ENCODE results near the gene THSD7B.

THSD7B gene

DNA sequence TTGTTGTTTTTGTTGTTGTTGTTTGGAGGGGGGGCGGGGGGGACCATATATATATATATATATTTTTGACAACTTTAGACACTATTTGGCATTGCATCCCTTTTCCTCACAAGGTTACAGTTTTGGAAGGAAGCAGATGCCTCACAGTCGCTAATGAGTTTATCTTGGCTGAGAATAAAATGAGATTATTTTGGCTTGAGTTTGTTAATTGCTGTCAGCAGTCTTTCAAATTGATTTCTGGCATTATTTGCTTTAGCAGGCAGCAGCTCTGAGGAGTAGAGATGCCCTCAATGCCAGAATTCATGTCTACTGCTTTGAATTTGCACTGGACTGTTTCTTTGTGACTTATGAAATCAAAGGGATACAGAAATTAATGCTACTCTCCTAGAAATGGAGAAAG is 603.8 kb downstream of the THSD7B start:
- Histone ChIP-seq H3K4me3 (ENCODE audit: low read length) (no peak overlapping the region), H3K9me3 (ENCODE audit: control insufficient read depth, insufficient read depth, low read length) (no peaks in the 10 kb centered on the region), H3F3A (ENCODE audit: control insufficient read depth, insufficient read depth) (no peaks in the 10 kb centered on the region), H3K27ac (ENCODE audit: low read depth, low read length) (no peak overlapping the region), H4K20me1 (ENCODE audit: control insufficient read depth, insufficient read depth, low read depth, low read length) (no peaks in the 10 kb centered on the region), H3K27me3 (ENCODE audit: control insufficient read depth, low read length) (no peaks in the 10 kb centered on the region), H3K9me2 (replicated peaks; ENCODE audit: control insufficient read depth, low read length) (no peaks in the 10 kb centered on the region), H3K79me2 (ENCODE audit: control insufficient read depth, low read length) (no peaks in the 10 kb centered on the region), H3K4me2 (ENCODE audit: low read length) (no peak overlapping the region), H3K36me3 (ENCODE audit: control insufficient read depth, low read length) (no peaks in the 10 kb centered on the region), H3K4me1 (ENCODE audit: control insufficient read depth, low read length) (no peaks in the 10 kb centered on the region)
- TF ChIP-seq, protein P1, sequence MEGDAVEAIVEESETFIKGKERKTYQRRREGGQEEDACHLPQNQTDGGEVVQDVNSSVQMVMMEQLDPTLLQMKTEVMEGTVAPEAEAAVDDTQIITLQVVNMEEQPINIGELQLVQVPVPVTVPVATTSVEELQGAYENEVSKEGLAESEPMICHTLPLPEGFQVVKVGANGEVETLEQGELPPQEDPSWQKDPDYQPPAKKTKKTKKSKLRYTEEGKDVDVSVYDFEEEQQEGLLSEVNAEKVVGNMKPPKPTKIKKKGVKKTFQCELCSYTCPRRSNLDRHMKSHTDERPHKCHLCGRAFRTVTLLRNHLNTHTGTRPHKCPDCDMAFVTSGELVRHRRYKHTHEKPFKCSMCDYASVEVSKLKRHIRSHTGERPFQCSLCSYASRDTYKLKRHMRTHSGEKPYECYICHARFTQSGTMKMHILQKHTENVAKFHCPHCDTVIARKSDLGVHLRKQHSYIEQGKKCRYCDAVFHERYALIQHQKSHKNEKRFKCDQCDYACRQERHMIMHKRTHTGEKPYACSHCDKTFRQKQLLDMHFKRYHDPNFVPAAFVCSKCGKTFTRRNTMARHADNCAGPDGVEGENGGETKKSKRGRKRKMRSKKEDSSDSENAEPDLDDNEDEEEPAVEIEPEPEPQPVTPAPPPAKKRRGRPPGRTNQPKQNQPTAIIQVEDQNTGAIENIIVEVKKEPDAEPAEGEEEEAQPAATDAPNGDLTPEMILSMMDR (IDR thresholded peaks at IDR 0.05; ENCODE audit: low read depth, low read length, poor library complexity, severe bottlenecking) = no peak
- TF ChIP-seq EZH2phosphoT487 (IDR thresholded peaks at IDR 0.05; ENCODE audit: borderline replicate concordance, low read length) = no peak

DNA sequence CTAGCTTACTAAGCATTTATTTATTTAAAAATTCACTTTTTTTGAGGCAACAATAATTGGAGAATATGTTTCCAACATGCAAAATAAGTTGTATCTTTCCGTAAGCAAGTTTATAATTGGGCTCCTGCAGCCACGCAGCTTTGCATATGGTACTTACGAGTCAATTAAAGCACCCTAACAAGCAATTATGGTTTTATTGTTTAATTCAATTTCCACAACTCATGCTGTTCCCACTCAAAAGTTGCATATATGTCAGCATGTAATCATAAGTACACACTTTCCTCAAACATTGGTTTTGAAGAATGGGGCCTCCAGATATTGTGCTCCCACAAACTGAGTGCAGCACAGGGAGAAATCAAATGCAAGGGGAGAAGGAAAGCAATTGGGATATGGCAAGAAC is 613.8 kb downstream of the THSD7B start:
- Histone ChIP-seq H3K4me1 (ENCODE audit: control insufficient read depth, low read length) (no peaks in the 10 kb centered on the region), H4K20me1 (ENCODE audit: control insufficient read depth, insufficient read depth, low read depth, low read length) (no peaks in the 10 kb centered on the region), H3K27me3 (ENCODE audit: control insufficient read depth, low read length) (no peaks in the 10 kb centered on the region), H3K27ac (ENCODE audit: low read depth, low read length) (no peak overlapping the region), H3K4me2 (ENCODE audit: low read length) (no peak overlapping the region), H3K9me2 (replicated peaks; ENCODE audit: control insufficient read depth, low read length) (no peaks in the 10 kb centered on the region), H3F3A (ENCODE audit: control insufficient read depth, insufficient read depth) (no peaks in the 10 kb centered on the region), H3K36me3 (ENCODE audit: control insufficient read depth, low read length) (no peaks in the 10 kb centered on the region), H3K9me3 (ENCODE audit: control insufficient read depth, insufficient read depth, low read length) (peaks cover 20% of the 10 kb centered on the region; the same call in 1 of the 2 replicates), H3K4me3 (ENCODE audit: low read length) (no peak overlapping the region), H3K79me2 (ENCODE audit: control insufficient read depth, low read length) (no peaks in the 10 kb centered on the region)
- TF ChIP-seq, protein P1 (IDR thresholded peaks at IDR 0.05; ENCODE audit: low read depth, low read length, poor library complexity, severe bottlenecking) = no peak
- no peak for TF ChIP-seq EZH2phosphoT487 (IDR thresholded peaks at IDR 0.05; ENCODE audit: borderline replicate concordance, low read length)

DNA sequence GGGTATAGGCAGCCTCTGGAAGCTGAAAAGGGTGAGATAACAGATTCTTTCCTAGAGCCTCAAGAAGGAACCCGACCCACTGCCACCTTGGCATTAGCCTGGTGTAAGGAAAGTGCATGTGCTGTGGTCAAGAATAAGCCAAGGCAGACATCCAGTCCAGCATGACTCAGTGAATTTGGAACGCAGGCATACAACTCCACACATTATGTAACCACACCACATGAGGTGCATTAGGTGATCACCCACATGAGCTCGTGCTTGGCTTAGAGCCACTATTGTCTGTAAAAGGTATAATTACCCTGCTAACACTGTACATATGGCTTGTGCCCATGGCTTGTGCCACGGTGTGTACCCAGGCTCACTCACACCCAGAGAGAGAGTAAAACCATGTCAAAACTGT is 615.3 kb downstream of the THSD7B start:
- Histone ChIP-seq H3K4me2 (ENCODE audit: low read length) (no peak overlapping the region), H4K20me1 (ENCODE audit: control insufficient read depth, insufficient read depth, low read depth, low read length) (no peaks in the 10 kb centered on the region), H3K27ac (ENCODE audit: low read depth, low read length) (no peak overlapping the region), H3K9me2 (replicated peaks; ENCODE audit: control insufficient read depth, low read length) (no peaks in the 10 kb centered on the region), H3K4me3 (ENCODE audit: low read length) (no peak overlapping the region), H3K4me1 (ENCODE audit: control insufficient read depth, low read length) (no peaks in the 10 kb centered on the region), H3K27me3 (ENCODE audit: control insufficient read depth, low read length) (no peaks in the 10 kb centered on the region), H3K9me3 (ENCODE audit: control insufficient read depth, insufficient read depth, low read length) (peaks cover 20% of the 10 kb centered on the region; the same call in 1 of the 2 replicates), H3K36me3 (ENCODE audit: control insufficient read depth, low read length) (no peaks in the 10 kb centered on the region), H3K79me2 (ENCODE audit: control insufficient read depth, low read length) (no peaks in the 10 kb centered on the region), H3F3A (ENCODE audit: control insufficient read depth, insufficient read depth) (no peaks in the 10 kb centered on the region)
- TF ChIP-seq, protein P1 (IDR thresholded peaks at IDR 0.05; ENCODE audit: low read depth, low read length, poor library complexity, severe bottlenecking) = no peak
- TF ChIP-seq EZH2phosphoT487 (IDR thresholded peaks at IDR 0.05; ENCODE audit: borderline replicate concordance, low read length) = no peak

Data from DOHH2 (cell line).